Stromal cell of bone marrow (primary cell): Measurements from ENCODE around the gene C1S.
"Not testable (repeated sequence)": the region's sequence is repeated elsewhere in the genome, so short reads cannot be mapped to it uniquely, and the experiment has no call there.

Experiments
- DNase-seq: peaks from one replicate; pipeline ENCODE4 v3.0.0-alpha.2; 2012; ENCODE audit warnings: low read depth

C1S gene

DNA sequence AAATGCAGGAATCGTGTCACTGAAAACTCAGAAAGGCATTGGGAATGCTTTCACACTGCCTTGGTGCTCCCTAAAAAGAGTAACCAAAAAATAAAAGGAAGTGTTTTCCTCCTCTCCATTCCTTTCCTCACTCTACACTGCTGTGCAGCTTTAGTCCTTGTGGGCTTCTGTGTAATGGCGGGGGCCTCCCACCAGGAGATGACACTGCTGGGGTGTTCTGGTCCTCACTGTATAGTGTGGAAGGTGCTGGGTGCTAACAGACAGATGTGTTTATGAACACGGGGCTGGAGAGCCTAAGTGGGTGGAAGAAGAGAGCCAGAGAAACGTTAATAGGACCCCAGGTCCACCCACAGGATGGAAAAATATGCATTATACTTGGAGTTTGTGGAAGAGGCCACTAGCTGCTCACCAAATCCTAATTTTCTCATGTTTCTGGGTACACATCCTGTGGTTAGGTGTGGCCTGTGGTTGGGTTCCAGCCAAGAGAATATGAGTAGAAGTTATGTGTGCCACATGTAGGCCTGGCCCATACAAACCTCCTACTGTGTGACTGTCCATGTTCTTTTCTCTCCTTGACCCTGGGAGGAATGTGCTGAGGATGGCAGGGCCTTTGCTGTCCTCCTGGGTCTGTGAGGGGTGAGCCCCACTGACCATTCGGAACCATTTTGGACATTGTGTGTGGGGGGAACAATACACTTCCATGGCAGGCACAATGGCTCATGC lies 14.0 kb upstream of the C1S start:
- no peak for DNase-seq

DNA sequence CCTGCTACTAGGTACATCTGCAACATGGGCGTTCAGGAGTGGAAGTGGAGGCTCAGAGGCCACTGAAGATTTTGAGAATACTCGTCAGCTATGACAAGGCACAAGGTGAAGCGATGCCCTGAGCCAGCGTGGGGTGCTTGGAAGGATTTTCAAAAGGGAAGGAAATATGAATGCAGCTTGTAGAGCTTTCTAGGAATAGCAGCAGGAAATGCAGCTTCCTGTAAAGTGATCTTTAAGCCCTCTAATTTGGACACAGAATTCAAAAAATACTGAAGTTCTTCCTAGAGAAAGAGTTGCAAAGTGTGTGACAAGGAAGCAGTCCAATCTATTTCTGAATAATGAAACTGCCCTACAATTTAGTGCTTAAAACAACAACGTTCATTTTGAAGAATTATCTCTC lies 13.2 kb upstream of the C1S start:
- DNase-seq = no peak

DNA sequence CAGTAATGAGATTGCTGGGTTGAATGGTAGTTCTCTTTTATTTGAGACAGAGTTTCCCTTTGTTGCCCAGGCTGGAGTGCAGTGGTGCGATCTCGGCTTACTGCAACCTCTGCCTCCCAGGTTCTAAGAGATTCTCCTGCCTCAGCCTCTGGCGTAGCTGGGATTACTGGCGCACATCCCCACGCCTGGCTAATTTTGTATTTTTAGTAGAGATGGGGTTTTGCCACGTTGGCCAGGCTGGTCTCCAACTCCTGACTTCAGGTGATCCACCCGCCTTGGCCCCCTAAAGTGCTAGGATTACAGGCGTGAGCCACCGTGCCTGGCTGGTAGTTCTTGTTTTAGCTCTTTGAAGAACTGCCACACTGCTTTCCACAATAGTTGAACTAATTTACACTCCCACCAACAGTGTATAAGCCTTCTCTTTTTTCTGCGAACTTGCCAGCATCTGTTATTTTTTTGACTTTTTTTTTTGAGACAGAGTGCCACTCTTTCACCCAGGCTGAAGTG lies 11.0 kb upstream of the C1S start:
- DNase-seq = not testable (repeated sequence)

DNA sequence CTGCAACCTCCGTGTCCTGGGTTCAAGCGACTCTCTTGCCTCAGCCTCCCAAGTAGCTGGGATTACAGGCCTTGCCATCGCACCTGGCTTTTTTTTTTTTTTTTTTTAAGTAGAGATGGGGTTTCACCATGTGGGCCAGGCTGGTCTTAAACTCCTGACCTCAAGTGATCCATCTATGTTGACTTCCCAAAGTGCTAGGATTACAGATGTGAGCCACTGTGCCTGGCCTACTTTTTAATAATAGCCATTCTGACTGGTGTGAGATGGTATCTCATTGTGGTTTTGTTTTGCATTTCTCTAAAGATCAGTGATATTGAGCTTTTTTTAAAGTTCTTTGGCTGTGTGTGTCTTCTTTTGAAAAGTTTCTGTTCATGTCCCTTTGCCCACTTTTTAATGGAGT lies 10.5 kb upstream of the C1S start:
- not testable (repeated sequence) for DNase-seq

DNA sequence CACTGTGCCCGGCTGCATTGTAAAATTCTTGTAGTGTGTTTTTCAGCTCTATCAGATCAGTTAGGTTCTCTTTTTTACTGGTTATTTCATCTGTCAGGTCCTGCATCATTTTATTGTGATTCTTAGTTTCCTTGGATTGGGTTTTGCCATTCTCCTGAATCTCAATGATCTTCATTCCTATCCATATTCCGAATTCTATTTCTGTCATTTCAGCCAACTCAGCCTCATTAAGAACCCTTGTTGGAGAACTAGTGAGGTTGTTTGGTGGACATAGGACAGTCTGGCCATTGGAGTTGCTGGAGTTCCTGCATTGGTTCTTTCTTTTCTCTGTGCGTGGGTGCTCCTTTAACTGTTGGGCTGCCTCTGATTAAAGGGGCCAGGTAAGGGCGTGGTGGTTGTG lies 5.6 kb upstream of the C1S start:
- DNase-seq = no peak

DNA sequence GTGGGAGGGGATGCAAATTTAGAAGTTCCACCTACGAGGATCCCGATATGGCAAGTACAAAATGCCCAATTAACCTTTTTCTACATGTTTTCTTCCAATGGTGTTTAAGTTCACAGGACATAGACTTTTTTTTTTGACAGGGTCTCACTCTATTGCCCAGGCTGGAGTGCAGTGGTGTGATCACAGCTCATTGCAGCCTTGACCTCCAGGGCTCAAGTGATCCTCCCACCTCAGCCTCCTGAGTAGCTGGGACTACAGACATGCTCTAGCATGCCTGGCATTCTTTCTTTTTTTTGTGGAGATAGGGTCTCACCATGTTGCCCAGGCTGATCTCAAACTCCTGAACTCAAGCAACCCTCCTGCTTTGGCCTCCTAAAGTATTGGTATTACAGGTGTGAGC lies 4.8 kb upstream of the C1S start:
- not testable (repeated sequence) for DNase-seq

DNA sequence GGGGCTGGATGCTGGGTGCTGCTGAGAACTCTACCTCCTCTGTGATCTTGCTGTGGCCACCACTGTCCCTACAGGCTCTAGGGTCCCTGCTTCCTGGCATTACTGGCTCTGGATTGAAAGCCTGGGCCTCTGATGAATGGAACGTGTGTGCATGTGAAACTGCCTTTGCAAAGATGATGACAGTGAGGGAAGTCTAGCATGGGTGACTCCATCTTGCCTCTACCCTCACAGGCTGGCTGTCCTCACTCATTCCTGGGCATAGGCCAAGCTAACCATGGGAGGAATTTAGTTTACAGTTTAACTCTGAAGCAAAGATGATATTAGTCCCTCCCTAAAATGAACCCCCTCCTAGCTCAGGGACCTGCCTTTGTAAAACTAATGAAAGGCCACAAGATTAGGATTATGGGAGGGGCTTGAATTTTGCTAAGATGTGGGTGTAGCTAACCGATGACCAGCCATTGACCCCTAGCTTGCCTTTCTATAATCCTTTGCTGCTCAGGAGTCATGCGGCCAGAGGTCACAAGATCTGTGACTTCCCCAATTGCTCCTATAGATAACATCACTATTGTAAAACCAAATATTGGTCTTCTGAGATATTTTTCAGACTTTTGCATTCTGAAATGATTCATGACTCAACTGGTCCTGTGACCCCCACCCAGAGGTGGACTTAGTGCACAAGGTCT lies 2.2 kb upstream of the C1S start:
- no peak for DNase-seq

DNA sequence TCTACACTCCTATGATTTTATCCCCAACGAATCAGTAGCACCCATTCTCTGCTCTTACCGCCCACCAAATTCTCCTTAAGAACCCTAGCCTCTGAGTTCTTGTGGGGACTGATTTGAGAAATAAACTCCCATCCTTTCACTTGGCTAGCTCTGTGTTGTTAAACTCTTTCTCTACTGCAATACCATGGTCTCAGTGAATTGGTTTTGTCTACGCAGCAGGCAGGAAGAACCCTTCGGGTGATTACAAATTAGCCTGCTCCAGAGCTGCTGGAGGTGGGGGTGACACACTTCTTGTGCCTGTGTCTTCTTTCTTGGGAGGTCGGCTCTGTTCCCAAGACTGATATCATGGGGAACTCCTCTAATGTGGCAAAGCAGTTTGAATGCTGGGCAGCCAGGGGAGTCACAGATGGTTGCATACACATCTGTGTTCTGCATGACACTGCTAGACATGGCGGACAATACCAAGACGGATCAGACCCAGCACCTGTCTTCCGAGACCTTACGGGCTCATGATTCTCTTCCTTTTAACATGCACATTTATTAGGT lies 1.6 kb upstream of the C1S start:
- DNase-seq = no peak

DNA sequence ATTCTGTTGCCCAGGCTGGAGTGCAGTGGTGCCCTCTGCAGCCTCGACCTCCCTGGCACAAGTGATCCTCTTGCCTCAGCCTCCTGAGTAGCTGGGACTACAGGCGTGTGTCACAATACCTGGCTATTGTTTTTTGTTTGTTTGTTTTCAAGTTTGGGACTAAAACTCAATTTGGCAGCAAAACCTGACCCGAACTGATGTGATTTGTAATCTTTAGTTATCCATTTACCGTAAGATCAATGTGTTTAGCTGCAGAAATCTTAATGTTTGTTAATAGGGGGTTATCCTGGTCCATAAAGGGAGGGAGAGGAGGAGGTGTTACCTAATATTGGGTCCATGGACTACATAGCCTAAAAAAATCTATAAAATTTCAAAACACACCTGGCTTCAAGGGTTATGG lies 738 bp upstream of the C1S start:
- DNase-seq = no peak

DNA sequence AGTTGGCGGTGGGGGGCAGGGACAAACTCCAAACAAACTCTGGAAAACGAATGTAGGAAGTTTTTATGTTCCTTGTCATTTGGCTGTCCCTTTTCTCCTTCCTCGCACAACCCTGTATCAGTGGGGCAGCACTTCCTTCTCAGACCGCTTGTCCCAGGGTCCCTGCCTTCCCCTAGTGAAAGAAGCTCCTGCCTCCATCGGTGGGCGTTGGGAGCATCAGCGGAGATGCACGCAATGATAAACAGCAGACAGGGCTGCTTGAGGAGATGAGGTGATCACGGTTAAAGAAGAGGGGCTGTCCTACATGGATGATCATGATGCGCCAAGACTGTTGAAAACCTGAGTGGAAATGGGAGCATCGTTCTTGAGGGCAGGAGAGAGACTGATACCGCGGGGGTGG lies 620 bp downstream of the C1S start:
- DNase-seq = no peak

DNA sequence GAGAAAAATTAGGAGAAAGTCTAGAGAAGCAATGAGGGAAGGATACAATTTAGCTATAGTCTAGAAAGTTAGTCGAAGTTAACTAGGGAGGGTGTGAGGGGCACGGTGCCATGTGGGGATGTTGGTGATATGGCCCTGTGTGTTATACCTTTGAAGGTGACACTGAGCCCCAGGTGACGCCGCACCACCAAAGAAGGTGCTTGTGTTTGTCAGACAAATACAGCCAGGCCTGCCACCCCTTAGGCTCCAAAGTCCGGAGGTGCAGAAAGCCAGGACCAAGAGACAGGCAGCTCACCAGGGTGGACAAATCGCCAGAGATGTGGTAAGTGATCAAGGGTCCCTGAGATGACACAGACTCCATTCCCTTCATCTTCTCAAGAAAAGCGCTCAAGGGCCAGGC lies 1.1 kb downstream of the C1S start:
- DNase-seq = no peak

DNA sequence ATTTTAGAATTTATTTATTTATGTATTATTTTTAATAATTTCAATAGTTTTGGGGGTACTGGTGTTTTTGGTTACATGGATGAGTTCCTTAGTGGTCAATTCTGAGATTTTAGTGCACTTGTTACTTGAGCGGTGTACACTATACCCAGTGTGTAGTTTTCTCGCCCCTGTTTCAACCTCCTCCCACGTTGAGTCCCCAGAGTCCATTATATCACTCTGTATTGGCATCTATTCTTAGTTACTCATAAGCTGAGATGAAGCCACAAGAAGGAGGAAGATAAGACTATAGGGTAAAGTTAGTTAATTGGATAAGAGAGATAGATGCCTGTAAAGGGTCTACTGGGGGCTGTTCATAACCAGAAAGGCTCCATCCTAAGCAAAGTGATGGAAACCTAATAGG lies 4.0 kb downstream of the C1S start:
- DNase-seq = peak; percentile 20

DNA sequence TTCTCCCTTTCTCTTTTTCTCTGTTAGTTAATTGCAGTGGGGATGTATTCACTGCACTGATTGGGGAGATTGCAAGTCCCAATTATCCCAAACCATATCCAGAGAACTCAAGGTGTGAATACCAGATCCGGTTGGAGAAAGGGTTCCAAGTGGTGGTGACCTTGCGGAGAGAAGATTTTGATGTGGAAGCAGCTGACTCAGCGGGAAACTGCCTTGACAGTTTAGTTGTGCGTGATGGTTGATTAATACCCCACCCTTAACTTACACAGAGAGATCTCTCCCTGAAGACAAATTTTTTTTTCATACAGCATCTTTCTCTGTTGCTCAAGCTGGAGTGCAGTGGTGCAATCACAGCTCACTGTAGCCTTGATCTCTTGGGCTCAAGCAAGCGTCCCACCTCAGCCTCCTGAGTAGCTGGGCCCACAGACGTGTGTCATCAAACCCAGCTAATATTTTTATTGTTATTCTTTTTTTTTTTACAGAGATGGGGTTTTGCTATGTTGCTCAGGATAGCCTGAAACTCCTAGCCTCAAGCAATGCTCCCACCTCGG lies 4.6 kb downstream of the C1S start:
- no peak for DNase-seq

DNA sequence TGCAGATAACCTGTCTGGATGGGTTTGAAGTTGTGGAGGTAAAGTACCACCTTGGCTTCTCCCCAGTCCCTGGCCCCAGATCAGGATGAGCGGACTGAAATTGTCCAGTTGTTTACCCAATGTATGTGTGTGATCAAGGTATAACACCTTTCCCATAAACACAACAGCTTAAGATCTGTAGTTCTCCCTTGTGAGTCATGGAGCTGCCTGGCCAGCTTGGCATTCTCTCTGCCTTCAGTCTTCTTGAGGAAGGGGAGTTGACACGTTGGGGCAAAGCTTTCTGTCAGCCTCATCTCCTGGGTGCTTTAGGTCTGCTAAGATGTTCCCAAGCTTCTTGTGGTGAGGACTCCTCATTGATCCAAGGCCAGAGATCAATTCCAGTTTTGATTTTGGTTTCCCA lies 6.1 kb downstream of the C1S start:
- no peak for DNase-seq

DNA sequence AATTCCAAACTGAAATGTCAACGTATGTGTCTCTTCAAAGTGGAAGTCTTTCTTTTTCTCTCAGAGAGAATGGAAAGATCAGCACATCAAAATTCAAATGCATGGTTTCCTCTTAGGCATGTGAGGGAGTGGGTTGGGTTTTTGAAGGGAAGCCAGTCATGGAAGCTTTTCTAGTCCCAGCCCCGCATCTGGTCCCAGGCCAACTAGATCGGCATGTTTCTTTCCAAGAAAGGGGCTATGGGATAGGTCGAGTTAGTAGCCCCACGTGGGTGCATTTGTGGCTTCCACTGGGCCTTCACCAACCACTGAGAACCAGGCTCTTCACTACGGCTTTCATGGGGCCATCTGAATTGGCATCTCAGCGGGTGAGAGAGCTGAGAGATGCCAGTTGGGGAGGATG lies 6.6 kb downstream of the C1S start:
- DNase-seq = no peak

DNA sequence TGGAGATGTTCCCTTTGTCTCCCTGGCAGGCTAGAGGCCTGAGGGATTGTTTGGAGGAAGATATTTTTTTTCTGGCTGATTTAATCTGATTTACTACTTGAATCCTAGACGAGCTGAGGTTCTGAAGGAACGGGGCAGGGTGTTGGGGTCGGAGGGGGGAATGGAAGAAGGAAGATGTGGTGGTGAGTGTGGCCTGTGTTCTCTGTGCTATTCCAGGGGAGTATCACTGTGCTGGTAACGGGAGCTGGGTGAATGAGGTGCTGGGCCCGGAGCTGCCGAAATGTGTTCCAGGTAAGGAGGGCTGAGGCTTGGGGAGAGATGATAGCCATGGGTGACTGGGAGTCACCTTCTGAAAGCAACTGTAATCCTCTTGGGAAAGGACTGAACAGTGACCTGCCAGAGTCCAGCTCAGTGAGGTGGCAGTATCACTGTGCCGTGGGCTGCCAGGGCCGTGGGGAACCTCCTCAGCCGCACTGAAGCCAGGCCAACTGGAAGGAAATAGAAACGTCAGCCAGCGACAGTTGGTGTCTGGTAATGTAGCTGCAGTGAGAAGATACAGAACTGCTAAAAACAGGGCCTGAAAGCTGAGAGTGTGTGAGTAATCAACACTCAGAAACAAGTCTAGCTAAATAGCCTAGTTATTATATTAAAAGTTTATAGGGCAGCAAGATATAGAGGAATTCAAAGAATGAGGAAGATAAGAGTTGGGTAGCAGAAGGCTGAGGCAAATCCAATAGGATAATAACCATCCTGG lies 7.9 kb downstream of the C1S start:
- DNase-seq = no peak

DNA sequence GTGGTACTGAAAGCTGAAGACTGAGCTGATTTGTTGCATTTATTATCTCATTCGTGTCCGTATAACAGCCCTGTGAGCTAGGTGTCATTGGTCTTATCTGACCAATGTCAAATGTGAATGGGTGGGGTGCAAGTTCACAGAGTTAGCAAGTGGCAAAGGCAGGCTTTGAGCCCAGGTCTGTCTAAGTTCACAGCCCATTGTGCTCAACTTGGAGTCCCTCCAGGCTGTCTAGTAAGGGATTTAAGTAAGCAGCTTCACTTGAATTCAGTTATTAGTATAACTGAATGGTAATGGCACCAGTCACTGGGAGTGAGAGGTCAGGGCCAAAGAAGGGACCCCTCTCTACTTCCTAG lies 8.5 kb downstream of the C1S start:
- no peak for DNase-seq

DNA sequence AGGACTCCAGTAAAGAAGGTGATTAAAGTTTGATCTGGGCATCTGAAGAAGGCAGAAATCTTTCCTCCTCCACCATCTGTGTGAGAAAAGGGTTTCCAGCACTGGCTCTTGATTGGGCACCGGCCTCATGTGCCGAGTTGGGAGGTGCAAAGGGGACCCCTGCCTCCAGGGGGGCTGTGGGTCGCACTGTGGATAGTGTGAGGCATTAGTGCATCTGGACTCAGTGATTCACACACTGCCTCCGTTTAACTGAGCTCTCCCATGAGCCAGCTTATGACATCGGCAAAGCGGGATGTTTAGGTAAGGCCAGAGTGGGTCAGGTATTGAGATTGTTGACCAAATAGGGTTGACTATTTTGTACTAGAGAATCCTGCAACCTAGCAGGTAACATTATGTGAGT lies 8.9 kb downstream of the C1S start:
- no peak for DNase-seq

DNA sequence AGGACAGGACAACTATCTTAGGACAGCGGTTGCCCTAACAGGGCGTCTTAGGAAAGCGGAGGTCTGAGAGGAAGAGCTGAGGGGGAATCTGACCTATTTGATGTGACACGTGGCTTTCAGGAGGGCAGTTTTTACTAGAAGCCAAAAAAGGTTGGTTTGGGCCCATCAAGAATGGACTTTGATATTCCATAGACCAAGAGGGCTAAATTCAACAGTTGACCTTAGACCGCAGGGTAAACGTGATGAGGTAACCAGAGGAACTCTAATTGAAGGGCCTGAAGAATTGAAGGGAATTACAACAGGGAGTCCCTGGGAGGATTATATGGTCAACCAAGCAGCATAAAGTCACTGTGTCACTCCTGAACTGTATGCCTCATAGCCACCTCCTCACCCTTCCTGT lies 11.5 kb downstream of the C1S start:
- no peak for DNase-seq

DNA sequence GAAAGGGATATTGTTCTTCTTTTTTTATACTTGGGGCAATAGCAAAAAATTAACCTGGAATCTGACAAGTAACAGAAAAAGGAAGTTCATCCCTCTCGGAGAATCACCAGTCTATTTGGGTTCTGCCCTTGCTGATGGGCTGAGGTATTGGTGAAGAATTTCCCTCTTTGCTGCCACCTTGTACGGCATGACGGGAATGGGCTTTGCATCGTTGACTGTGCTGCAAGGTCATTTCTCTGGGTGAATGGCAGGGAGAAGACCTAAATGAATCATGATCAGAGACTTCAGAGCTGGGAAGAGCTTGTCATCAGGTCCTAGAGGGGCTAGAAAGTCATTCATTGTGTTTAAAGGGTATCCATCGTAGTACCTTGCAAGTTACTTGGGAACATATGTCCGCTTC lies 12.0 kb downstream of the C1S start:
- DNase-seq = no peak

DNA sequence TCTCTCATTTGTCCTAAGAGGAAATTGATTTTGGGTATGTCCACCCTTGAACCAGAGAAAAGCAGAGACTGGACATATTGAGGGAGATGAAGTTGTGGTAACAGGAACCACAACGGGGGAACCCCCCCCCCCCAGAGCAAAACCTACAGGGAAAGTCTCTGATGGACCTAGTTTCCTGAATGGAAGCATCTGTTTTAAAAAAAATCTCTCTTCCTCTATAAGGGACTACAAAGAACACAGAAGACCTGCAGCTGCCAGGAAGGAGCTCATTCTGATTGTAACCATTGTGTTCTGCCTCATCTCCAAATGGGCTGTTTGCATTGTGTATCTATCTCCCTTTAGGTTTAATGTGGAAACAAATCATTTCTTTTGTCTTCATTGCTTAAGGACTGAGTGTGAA lies 13.4 kb downstream of the C1S start:
- no peak for DNase-seq

DNA sequence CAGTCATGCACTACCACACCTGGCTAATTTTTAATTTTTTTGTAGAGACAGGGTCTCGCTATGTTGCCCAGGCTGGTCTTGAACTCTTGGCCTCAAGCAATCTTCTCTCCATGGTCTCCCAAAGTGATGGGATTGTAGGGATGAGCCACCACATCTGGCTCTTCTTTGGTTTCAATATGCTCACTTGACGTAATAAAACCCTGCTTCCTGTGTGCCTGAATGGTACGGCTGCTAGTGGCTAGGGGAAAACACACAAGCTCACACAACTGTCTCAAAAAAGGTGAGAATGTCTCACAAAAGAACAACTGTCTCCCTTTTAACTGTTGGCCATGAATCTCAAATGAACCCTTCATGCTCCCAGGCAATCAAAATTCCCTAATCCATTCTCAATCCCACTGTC lies 15.0 kb downstream of the C1S start:
- DNase-seq = no peak

DNA sequence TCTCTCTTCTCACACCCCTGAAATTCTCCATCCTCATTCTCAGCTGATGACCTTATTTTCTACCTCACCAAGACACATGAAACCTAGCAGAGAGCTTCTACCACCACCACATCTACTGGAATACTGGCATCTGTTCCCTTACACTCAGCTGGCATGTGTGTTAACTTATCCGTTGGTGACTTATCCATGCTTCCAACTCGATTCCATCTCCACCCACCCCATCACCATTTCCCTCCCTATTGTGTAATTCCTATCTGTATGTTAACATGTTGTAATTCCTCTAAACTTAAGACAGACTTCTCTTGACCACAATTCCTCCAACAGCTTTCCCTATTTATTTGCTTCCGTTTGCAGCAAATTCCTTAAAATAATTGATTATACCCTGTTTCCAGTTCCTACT lies 15.4 kb downstream of the C1S start:
- DNase-seq = peak; percentile 53
